LNCaP clone FGC (cell line): ENCODE measurements around the gene SHROOM3.

Experiments
- DNase-seq: peaks from one replicate; pipeline ENCODE4 v3.0.0-alpha.2; 2011; ENCODE audit warnings: low read depth
- H3K4me3 ChIP-seq: 2 replicates; pipeline ENCODE4 v1.5.1; 2011; ENCODE audit warnings: mild to moderate bottlenecking, low read depth, low read length, control low read depth
- CTCF ChIP-seq: IDR thresholded peaks from 2 replicates; pipeline ENCODE4 v1.5.1; 2012; ENCODE audit warnings: mild to moderate bottlenecking; ENCODE audit not compliant: control insufficient read depth, insufficient read depth; ENCODE audit errors: extremely low read depth

The SHROOM3 gene

GRCh38 chr4:76523593-76523992, 88.6 kb downstream of the SHROOM3 start:
- no peak for TF ChIP-seq CTCF
- DNase-seq: no peak
- H3K4me3 ChIP-seq: no peak overlapping the region

DNA sequence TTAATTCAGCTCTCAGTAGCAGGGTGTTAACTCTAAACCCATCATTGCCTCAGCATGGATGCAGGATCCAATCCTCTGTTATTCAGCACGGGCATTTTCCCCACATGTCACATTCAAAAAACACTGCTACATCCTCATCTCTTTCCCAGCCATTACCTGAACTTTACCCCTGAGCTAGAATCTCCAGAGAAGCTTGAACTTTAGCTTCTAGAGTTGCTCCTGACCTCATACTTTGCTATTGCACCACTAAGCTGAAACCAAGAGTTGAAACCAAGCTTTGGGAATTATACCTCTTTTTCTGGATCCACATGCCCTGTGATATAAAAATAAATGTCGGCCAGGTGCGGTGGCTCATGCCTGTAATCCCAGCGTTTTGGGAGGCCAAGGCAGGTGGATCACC, 90.7 kb downstream of the SHROOM3 start:
- DNase-seq: no peak
- no peak for TF ChIP-seq CTCF
- H3K4me3 ChIP-seq: no peak overlapping the region

- DNase-seq: peak; percentile 94
- no peak for TF ChIP-seq CTCF
- no peak overlapping the region for H3K4me3 ChIP-seq
Observed at GRCh38 chr4:76526585-76526990, 91.6 kb downstream of the SHROOM3 start.

GRCh38 chr4:76527666-76528065, 92.6 kb downstream of the SHROOM3 start:
- no peak overlapping the region for H3K4me3 ChIP-seq
- TF ChIP-seq CTCF: no peak
- DNase-seq: no peak

GRCh38 chr4:76531597-76531996, 96.6 kb downstream of the SHROOM3 start:
- no peak for TF ChIP-seq CTCF
- no peak for DNase-seq
- no peak overlapping the region for H3K4me3 ChIP-seq

DNA sequence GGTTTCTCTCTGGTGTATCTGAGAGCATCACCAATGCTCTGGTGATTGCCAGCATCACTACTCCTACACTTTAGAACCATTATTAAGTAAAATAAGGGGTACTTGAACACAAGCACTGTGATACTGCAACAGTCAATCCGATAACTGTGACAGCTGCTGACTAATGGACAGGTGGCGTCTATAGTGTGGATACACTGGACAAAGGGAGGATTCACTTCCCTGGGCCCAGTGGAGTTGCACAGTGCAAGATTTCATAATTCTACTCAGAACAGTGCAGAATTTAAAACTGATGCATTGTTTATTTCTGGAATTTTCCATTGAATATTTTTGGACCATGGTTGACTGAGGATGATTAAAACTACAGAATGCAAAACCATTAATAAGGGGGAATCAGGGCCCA, 97.8 kb downstream of the SHROOM3 start:
- no peak for DNase-seq
- no peak for TF ChIP-seq CTCF
- H3K4me3 ChIP-seq: no peak overlapping the region

DNA sequence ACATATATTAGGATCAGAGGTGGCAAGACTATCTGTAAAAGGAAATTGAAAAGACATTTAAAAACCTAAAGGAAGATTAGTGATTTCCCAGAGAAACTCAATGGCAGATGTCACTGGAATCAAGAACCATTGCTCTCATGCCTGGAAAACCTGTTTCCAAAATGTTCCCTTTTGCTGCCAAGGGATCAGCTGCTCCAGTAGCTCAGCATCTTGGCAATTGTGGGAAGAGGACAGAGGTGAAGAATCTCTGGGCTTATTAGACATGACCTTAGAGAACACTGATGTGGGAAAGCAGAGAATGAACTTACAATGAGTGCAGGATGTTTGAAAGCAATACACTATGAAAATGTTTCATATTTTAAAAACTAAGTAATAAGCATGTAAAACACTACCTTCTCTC, 98.3 kb downstream of the SHROOM3 start:
- TF ChIP-seq CTCF: no peak
- DNase-seq: no peak
- no peak overlapping the region for H3K4me3 ChIP-seq
